ENCODE data around the gene FLOT2.
"Not testable (repeated sequence)": the region's sequence is repeated elsewhere in the genome, so short reads cannot be mapped to it uniquely, and the experiment has no call there.

Gene FLOT2

DNA sequence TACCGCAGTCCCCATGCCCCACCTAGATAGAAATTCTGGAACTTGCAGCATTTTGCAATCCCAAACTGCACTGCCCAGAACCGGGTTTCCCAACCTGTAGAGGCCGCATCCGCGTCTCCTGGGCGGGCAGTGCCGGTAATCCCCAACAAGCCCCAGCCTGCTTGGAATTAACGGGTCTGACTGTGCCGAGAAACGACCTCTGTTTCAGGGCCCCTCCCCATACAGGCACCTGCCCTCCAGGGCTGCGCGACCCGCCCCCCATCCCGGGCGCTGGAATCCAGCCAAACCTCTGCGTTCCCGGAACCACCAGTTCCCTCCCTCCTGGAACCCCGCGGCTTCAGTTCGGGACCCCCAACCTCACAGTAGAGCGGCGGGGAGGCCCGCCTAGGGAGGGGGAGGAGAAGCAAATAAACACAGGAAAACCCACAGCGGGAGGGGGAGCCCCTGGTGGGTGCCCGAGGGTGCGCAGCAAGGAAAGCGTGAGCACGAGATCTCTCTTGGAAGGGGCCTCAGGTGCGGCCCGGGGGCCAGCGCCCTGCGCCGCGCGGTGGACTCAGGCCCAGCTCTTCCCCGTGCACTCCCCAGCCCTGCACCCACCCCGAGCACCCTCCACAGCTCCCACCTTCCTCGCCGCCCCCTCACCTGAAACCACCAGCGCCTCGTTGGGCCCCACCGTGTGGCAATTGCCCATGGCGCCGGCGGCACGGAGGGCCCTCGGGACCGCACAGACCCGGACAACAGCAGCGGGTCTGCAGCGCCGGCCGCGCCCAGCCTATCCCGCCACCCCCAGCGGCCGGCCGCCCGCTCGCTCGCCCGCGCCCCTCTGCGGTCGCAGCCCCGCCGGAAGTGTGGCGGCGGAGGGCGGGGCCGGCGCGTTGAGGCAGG lies at the start of gene FLOT2:
FLOT2 (minus strand) TSS at position 850 of the 885 bp plus-strand sequence; CDS start at position 691, 159 bp downstream.
- peak within 1 kb of the TSS; percentile 80 for H3K4me3 ChIP-seq (ENCODE audit: low read depth, low read length)

GRCh38 chr17:28946239-28946638 lies 48.7 kb upstream of the FLOT2 start:
- H3K4me3 ChIP-seq (ENCODE audit: low read depth, low read length) = no peak overlapping the region

GRCh38 chr17:28944862-28945741 lies 47.6 kb upstream of the FLOT2 start:
- no peak overlapping the region for H3K4me3 ChIP-seq (ENCODE audit: low read depth, low read length)

GRCh38 chr17:28944343-28944742 lies 46.8 kb upstream of the FLOT2 start:
- H3K4me3 ChIP-seq (ENCODE audit: low read depth, low read length) = no peak overlapping the region

GRCh38 chr17:28942925-28943324 lies 45.4 kb upstream of the FLOT2 start:
- no peak overlapping the region for H3K4me3 ChIP-seq (ENCODE audit: low read depth, low read length)

DNA sequence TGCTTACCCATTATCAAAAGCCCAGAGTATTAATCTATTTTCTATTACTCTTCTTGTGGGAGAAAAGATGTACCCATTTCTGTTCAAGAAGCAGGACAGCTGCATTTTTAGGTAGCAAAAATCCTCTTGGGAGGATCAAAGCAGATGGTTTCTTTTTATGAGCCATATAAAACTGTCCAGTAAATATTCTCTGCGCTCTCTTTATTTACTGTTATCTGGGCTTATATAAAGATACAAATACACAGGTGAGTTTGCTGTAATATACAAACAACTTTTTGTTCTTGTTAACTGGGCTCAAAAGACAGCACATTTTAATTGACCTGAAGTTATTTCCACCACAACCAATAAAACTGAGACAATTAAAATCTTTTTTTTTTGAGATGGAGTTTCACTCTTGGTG lies 43.7 kb upstream of the FLOT2 start:
- no peak overlapping the region for H3K4me3 ChIP-seq (ENCODE audit: low read depth, low read length)

DNA sequence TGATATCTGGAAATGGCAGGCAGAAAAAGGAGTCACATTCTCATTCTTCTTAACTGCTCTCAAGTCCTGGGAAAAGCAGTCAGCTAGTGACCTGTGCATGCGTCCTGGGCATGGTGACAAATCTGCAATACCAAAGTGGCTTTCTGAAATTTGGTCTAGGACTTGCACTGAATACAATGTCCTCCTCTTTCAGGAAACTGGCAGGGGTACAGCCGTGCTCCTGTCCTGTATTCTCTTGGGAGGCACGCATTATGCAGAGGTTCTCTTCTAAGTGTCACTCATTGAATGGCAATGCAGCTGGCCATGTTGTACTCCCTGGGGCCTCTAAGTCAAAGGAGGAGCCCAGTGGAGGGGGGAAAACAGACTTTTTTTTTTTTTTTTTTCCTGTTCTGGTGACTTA lies 43.1 kb upstream of the FLOT2 start:
- no peak overlapping the region for H3K4me3 ChIP-seq (ENCODE audit: low read depth, low read length)

- H3K4me3 ChIP-seq (ENCODE audit: low read depth, low read length) = no peak overlapping the region
Measured at GRCh38 chr17:28940142-28940541, 42.6 kb upstream of the FLOT2 start.

GRCh38 chr17:28938552-28938951 lies 41.0 kb upstream of the FLOT2 start:
- H3K4me3 ChIP-seq (ENCODE audit: low read depth, low read length) = no peak overlapping the region

- no peak overlapping the region for H3K4me3 ChIP-seq (ENCODE audit: low read depth, low read length)
Measured at GRCh38 chr17:28937044-28937729, 39.7 kb upstream of the FLOT2 start.

DNA sequence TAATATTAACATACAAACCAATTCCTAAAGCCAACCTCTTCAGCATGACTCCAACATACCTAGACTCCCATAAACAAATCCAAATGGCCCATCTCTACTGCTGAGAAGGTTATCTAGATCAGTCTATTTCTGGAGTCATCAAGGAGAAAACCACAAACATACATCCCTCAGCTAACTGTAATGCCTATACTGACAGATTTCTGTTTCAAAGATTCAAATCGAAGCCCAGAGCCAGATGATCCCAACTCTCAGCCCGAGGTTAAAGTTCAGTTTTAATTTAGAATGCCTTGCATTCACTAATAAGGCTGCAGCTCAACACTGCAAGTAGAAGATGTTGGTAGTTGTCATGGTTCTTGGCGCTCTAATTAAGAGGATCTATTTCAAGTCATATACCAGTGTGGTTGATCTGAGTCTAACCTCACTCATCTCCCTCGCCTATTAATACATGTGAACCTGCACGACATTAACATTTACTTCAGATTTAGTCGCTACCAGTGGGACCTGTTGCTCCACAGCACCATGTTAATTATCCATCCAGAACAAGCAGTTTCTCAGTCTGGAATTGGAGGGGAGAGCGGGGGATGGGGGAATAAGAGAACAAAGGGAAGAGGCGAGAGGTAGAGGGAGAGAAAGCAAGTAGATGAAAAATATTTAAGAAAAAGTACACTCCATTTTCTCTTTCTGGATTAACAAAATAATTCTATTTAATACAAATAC lies 38.4 kb upstream of the FLOT2 start:
- H3K4me3 ChIP-seq (ENCODE audit: low read depth, low read length) = no peak overlapping the region

GRCh38 chr17:28934508-28934907 lies 37.0 kb upstream of the FLOT2 start:
- not testable (repeated sequence) for H3K4me3 ChIP-seq (ENCODE audit: low read depth, low read length)

GRCh38 chr17:28929787-28930186 lies 32.3 kb upstream of the FLOT2 start:
- H3K4me3 ChIP-seq (ENCODE audit: low read depth, low read length) = no peak overlapping the region

- H3K4me3 ChIP-seq (ENCODE audit: low read depth, low read length) = no peak overlapping the region
Measured at GRCh38 chr17:28928061-28928460, 30.5 kb upstream of the FLOT2 start.

DNA sequence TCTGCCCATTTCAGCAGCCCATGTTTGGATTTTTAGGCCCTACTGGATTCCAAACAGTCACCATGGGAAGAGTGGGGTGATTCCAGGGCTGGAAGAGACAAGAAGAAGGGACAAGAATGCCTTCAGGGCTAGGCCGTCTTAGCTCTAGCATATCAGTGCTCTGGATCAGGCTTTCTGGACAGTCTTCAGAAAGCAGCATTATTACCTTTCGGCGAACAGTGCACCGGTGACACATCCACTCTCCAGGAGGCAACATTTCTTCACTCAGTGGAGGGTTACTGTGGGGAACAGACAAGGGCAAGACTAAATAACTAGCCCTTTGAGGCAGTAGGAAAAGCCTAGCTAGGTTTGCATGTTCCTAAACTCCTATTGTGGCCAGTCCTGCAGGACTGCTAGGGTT lies 29.3 kb upstream of the FLOT2 start:
- no peak overlapping the region for H3K4me3 ChIP-seq (ENCODE audit: low read depth, low read length)

DNA sequence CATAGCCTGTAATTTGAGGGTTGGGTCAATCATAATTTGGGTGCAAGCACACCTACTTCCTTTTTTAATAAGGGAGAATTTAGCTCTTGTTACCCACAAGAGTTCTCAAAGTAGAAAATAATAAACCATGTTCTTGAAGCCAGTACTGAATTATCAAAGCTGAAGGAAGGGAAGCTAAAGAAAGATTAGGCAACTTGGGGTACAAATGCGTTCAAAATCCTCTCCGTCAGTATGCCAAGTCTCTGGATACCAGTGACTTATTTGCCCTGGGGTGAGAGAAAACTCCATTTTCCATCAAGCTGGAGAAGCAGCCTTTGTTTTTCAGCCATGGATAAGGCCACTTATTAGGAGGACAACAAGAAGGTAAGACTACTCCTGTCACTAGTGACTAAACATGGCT lies 28.8 kb upstream of the FLOT2 start:
- H3K4me3 ChIP-seq (ENCODE audit: low read depth, low read length) = no peak overlapping the region

DNA sequence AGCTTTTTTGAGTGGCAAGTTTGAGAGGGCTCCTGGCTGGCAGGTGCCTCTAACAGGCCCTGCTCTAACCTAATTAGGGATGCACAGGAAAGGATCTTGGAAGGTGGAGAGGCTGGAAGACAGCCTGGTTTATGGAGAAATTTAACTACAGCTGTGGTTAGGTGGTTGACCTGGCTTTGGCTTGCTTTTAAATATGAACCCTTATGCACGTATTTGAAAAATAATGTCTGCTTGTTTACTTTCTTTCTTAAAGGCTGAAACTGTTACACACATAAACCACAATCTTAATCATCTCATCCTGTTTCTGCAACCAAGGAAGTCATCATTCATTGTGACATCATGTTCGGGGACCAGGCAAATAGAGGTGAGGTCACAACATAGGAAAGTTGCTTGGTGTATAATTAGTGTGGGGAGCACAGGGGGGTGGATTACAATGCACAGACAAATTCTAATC lies 28.4 kb upstream of the FLOT2 start:
- no peak overlapping the region for H3K4me3 ChIP-seq (ENCODE audit: low read depth, low read length)

- no peak overlapping the region for H3K4me3 ChIP-seq (ENCODE audit: low read depth, low read length)
Measured at GRCh38 chr17:28920201-28920600, 22.7 kb upstream of the FLOT2 start.

- no peak overlapping the region for H3K4me3 ChIP-seq (ENCODE audit: low read depth, low read length)
Measured at GRCh38 chr17:28918295-28918694, 20.8 kb upstream of the FLOT2 start.

DNA sequence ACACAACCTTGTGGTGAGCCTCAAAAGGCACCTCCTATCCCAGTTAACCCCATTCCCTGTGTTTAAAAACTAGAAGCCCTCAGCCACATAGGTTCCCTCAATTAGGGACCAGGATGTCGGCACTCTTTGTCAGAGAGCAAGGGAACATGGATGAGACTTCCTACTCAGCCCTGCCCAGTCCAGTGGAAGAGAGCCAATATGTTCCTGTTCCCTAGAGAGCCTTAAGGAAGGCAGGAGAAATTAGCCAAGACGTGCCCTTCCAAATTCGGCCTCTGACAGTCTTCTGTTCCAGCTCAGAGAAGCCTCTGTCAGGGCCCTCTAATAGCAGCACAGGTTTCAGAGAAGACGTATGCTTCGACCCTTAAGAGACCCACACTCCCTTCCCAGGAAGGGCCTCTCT lies 19.9 kb upstream of the FLOT2 start:
- no peak overlapping the region for H3K4me3 ChIP-seq (ENCODE audit: low read depth, low read length)

DNA sequence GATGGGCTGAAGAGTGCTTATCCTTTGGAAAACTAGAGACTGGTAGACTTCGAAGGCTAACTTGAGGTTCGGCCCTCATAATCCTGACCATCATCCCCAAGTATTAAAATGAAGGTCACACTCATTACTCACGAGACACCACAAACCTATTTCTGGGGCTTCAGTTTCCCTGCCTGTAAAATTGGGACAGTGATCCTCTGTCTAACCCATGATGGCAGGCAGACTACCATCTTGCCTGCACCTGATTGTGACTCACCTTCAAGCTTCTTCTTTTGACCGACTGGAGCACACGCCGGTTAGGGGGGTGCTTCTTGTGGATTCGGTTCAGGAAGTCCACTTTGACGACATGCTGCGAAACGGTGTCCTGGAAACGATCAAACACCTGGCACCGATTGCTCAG lies 19.5 kb upstream of the FLOT2 start:
- H3K4me3 ChIP-seq (ENCODE audit: low read depth, low read length) = no peak overlapping the region
